Dedifferentiated amniotic fluid mesenchymal stem cell (primary cell): ENCODE measurements around the gene BCAT1.

ENCODE experiments used
- DNase-seq: peaks from one replicate; pipeline ENCODE4 v3.0.0-alpha.2; 2016; ENCODE audit errors: extremely low spot score

The BCAT1 gene, protein sequence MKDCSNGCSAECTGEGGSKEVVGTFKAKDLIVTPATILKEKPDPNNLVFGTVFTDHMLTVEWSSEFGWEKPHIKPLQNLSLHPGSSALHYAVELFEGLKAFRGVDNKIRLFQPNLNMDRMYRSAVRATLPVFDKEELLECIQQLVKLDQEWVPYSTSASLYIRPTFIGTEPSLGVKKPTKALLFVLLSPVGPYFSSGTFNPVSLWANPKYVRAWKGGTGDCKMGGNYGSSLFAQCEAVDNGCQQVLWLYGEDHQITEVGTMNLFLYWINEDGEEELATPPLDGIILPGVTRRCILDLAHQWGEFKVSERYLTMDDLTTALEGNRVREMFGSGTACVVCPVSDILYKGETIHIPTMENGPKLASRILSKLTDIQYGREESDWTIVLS

GRCh38 chr12:24948757-24949722 is at the start of gene BCAT1:
TSS of gene BCAT1 (minus strand) at chr12:24949101. CDS start at chr12:24948932, 169 bp downstream.
- peak; percentile 76 for DNase-seq

GRCh38 chr12:24997970-24998582 is 49.2 kb upstream of the BCAT1 start:
- peak; percentile 74 for DNase-seq

GRCh38 chr12:24997496-24997895 is 48.6 kb upstream of the BCAT1 start:
- no peak for DNase-seq

DNA sequence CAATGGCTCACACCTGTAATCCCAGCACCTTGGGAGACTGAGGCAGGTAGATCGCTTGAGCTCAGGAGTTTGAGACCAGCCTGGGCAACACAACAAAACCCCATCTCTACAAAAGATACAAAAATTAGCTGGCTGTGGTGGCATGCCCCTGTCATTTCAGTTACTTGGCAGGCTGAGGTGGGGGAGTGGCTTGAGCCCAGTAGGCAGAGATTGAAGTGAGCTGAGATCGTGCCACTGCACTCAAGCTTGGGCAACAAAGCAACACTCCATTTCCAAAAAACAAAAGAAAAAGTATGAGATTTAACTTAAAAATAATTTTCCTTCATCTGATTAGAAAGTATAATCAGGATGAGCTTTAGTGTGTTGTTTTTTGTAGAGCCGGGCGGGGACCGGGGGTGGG is 47.9 kb upstream of the BCAT1 start:
- DNase-seq, result no peak

GRCh38 chr12:24996102-24996797 is 47.3 kb upstream of the BCAT1 start:
- no peak for DNase-seq

GRCh38 chr12:24993793-24994192 is 44.9 kb upstream of the BCAT1 start:
- no peak for DNase-seq

- DNase-seq, result peak; percentile 71
These were observed 42.5 kb upstream of the BCAT1 start for GRCh38 chr12:24991209-24992049.

DNA sequence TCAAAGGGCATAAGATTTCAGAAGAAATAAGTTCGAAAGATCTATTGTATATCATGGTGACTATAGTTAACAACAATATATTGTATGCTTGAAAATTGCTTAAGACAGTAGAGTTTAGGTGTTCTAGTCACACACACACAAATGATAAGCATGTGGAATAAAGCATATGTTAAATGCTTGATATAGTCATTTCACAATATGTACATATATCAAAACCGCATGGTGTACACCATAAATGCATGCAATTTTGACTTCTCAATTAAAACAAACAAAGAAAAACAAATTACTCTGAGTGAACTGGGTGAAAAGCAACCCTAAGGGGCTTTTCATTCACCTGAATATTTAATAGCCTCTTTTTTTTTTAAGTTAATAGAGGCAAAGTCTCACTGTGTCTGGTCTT is 40.3 kb upstream of the BCAT1 start:
- no peak for DNase-seq

DNA sequence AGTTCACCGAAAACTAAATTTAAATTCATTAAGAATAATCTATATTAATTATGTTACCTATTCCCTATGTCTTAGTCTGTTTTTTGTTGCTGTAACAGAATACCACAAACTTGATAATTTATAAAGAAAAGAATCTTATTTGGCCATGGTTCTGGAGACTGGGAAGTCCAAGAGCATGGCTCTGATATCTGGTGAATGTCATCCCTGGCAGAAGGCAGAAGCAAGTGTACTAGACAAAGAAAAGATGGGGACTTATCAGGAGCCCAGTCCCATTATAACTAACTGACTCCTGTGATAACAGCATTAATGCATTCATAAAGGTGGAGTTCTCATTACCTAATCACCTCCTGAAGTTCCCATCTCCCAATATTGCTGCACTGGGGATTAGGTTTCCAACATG is 33.3 kb upstream of the BCAT1 start:
- DNase-seq, result no peak

- DNase-seq, result peak; percentile 58
These were observed 31.3 kb upstream of the BCAT1 start for GRCh38 chr12:24979976-24980730.

DNA sequence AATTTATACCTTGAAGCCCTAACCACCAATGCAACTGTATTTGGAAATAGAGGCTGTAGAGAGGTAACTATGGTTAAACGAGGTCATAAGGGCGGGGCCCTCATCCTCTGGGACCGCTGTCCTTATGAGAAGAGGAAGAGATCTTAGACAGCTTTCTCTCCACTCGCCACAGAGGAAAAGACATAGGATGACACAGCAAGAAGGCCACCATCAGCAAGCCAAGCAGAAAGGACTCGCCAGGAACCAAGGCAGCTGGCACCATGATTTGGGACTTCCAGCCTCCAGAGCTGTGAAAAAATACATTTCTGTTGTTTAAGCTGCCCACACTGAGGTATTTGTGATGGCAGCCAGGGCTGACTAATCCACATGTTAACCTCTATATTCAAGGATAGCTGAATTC is 30.4 kb upstream of the BCAT1 start:
- DNase-seq, result no peak

- no peak for DNase-seq
These were observed 28.8 kb upstream of the BCAT1 start for GRCh38 chr12:24977711-24978110.

- no peak for DNase-seq
These were observed 28.2 kb upstream of the BCAT1 start for GRCh38 chr12:24977060-24977459.

DNA sequence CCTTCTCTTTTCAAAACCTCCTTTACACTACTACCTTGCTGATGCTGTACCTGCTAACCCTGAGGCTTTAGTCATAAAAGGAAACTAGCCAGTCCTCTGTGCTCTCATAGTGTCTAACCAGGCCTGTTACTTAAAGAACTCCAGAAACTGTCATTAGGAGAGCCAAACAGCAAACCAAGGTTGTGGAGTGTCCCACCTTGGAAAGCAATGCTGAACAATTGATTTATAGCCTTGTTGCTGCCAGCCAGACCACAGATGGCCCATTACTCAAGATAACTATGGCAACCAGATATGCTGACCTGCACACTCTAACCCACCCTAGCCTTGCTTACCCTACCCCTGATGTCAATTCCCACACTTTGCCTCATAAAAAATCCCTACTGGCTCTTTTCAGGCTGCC is 26.5 kb upstream of the BCAT1 start:
- DNase-seq, result no peak

GRCh38 chr12:24974216-24974615 is 25.3 kb upstream of the BCAT1 start:
- no peak for DNase-seq

GRCh38 chr12:24972078-24972477 is 23.2 kb upstream of the BCAT1 start:
- DNase-seq, result no peak

GRCh38 chr12:24970177-24970576 is 21.3 kb upstream of the BCAT1 start:
- DNase-seq, result no peak

DNA sequence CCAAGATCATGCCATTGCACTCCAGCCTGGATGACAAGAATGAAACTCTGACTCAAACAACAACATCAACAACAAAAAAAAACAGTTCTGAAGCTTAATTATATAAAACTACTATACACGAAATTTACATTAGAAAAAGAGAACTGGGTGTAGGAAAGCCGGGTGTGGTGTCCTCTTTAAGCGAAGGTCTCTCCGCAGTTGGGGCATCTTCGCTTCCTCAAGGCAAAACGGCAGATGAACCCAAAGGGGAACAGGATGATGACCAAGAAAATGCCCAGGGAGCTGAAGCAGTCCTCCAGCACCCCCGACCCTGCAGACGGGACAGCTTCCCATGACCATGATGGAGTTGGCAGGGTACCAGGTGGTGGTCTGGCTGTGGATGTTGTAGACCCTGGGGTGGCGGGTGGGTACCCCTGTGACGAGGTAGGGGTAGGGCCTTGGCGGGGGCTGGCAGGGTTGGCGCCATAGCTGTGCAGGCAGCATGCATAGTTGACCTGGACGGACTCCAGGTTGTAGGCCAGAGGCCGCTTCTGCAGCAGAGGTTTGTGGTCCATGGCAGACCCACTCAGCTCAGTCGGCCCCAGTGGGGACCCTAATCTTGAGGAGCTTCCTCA is 18.2 kb upstream of the BCAT1 start:
- no peak for DNase-seq

DNA sequence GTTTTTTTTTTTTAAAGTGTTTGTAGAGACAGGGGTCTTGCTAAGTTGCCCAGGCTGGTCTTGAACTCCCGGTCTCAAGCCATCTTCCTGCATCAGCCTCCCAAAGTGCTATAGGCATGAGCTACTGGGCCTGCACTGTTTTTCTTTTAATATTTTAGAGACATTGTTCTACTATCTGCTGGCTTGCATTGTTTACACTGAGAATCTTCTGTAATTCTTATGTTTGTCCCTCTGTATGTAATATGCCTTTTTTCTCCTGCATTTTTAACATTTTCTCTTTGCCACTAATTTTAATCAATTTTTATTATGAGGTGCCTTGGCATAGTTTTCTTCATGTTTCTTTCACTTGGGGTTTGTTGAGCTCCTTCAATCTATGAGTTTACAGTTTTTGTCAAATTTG is 15.4 kb upstream of the BCAT1 start:
- no peak for DNase-seq
